Transverse colon (tissue), 3 donors: ENCODE measurements around the gene PRKCA.

ENCODE experiments used
- CTCF ChIP-seq, 5 experiments: fragments of 200-600 bp in 3 of 5; fragments of 450-650 bp in 2 of 5; sonication (generic) in 3 of 5; IDR thresholded peaks; 1 replicate in 2 of 5; 2 replicates in 3 of 5; pipeline ENCODE4 v1.5.1; 2016 to 2017; ENCODE audit warnings: antibody characterized with exemption in 5 of 5, inconsistent platforms in 3 of 5, mild to moderate bottlenecking in 2 of 5, moderate library complexity in 1 of 5
- EP300 ChIP-seq: sonication (generic); formaldehyde crosslinking; IDR thresholded peaks from one replicate; pipeline ENCODE4 v1.6.1; 2017; ENCODE audit warnings: antibody characterized with exemption, low read depth
- POLR2A ChIP-seq: fragments of 450-650 bp; IDR thresholded peaks from one replicate; pipeline ENCODE4 v1.6.1; 2016; ENCODE audit warnings: antibody characterized with exemption, mild to moderate bottlenecking, moderate library complexity

GRCh38 chr17:66460558-66460957 lies 158.1 kb downstream of the PRKCA start:
- TF ChIP-seq EP300, result no peak
- no peak for TF ChIP-seq CTCF (IDR thresholded peaks at IDR 0.05)
- TF ChIP-seq POLR2A, result no peak
